Thymus (tissue), 14 donors: ENCODE measurements around the gene GPRASP1. TPM values are rescaled to one million over a fixed set of nuclear protein-coding genes. Genes with fewer than 3 reads are reported as not detected.

Source experiments
- DNase-seq, 9 donors: peaks; one replicate each; pipeline ENCODE4 v3.0.0-alpha.2; 2013; ENCODE audit warnings: low spot score in 9 of 9, low read depth in 6 of 9, missing footprints in 1 of 9
- H3K27ac ChIP-seq, 2 donors: one replicate each; pipeline ENCODE4 v1.5.1; 2013; ENCODE audit warnings: control low read depth in 1 of 2, low read depth in 1 of 2, low read length in 1 of 2, mild to moderate bottlenecking in 1 of 2, moderate library complexity in 1 of 2
- H3K27me3 ChIP-seq, 2 donors: one replicate each; pipeline ENCODE4 v1.5.1; 2013; ENCODE audit warnings: low read length in 1 of 2; ENCODE audit not compliant: control insufficient read depth in 2 of 2, insufficient read depth in 1 of 2
- H3K36me3 ChIP-seq, 2 donors: one replicate each; pipeline ENCODE4 v1.5.1; 2013; ENCODE audit warnings: low read length in 1 of 2, mild to moderate bottlenecking in 1 of 2, moderate library complexity in 1 of 2; ENCODE audit not compliant: control insufficient read depth in 2 of 2, insufficient read depth in 2 of 2
- H3K4me1 ChIP-seq, 2 donors: one replicate each; pipeline ENCODE4 v1.5.1; 2013; ENCODE audit warnings: low read length in 2 of 2; ENCODE audit not compliant: control insufficient read depth in 2 of 2, insufficient read depth in 2 of 2
- H3K4me3 ChIP-seq, 2 donors: one replicate each; pipeline ENCODE4 v1.5.1; 2013; ENCODE audit warnings: low read length in 2 of 2, control low read depth in 1 of 2, mild to moderate bottlenecking in 1 of 2
- H3K9me3 ChIP-seq, 2 donors: one replicate each; pipeline ENCODE4 v1.5.1; 2013; ENCODE audit warnings: low read length in 1 of 2, mild to moderate bottlenecking in 1 of 2; ENCODE audit not compliant: control insufficient read depth in 2 of 2, insufficient read depth in 1 of 2
- WGBS: extraction: QIAGEN DNeasy Blood & Tissue Kit; methylation state at CpG from one replicate; pipeline ENCODE4 v1.1.7; 2013; 5-methylcytosine and 5-hydroxymethylcytosine counted together
- long read RNA-seq, 10 donors: transcript quantifications; one replicate each; lab custom pipeline, GENCODE V29; 2026
- polyA plus RNA-seq: library from polyadenylated mRNA; stranded (reverse); fragments of 200-250 nt; gene quantifications from one replicate; pipeline ENCODE4 v1.2.3, GENCODE V29; 2013
- total RNA-seq: library from RNA; stranded (reverse); fragments of 120-200 nt; gene quantifications from one replicate; pipeline ENCODE4 v1.2.4, GENCODE V29; 2013
- donor health status: healthy.

The GPRASP1 gene, protein sequence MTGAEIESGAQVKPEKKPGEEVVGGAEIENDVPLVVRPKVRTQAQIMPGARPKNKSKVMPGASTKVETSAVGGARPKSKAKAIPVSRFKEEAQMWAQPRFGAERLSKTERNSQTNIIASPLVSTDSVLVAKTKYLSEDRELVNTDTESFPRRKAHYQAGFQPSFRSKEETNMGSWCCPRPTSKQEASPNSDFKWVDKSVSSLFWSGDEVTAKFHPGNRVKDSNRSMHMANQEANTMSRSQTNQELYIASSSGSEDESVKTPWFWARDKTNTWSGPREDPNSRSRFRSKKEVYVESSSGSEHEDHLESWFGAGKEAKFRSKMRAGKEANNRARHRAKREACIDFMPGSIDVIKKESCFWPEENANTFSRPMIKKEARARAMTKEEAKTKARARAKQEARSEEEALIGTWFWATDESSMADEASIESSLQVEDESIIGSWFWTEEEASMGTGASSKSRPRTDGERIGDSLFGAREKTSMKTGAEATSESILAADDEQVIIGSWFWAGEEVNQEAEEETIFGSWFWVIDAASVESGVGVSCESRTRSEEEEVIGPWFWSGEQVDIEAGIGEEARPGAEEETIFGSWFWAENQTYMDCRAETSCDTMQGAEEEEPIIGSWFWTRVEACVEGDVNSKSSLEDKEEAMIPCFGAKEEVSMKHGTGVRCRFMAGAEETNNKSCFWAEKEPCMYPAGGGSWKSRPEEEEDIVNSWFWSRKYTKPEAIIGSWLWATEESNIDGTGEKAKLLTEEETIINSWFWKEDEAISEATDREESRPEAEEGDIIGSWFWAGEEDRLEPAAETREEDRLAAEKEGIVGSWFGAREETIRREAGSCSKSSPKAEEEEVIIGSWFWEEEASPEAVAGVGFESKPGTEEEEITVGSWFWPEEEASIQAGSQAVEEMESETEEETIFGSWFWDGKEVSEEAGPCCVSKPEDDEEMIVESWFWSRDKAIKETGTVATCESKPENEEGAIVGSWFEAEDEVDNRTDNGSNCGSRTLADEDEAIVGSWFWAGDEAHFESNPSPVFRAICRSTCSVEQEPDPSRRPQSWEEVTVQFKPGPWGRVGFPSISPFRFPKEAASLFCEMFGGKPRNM (N-terminal part only)
- total RNA-seq (4.3 TPM), polyA plus RNA-seq (21.7 TPM)
- long read RNA-seq, donor 1 = 0 reads
- long read RNA-seq, donor 2 = 0 reads
- long read RNA-seq, donor 3, full-length matches to known transcripts = 1 of 1 reads
- long read RNA-seq, donor 3, partial matches to known transcripts = 0 of 1 reads
- long read RNA-seq, donor 3, other reads (novel, unspliced or antisense) = 0 of 1 reads
- long read RNA-seq, donor 4 = 0 reads
- long read RNA-seq, donor 5 = 0 reads
- long read RNA-seq, donor 6 = 0 reads
- long read RNA-seq, donor 7, full-length matches to known transcripts = 1 of 1 reads
- long read RNA-seq, donor 7, partial matches to known transcripts = 0 of 1 reads
- long read RNA-seq, donor 7, other reads (novel, unspliced or antisense) = 0 of 1 reads
- long read RNA-seq, donor 8 = 0 reads
- long read RNA-seq, donor 9, full-length matches to known transcripts = 1 of 1 reads
- long read RNA-seq, donor 9, partial matches to known transcripts = 0 of 1 reads
- long read RNA-seq, donor 9, other reads (novel, unspliced or antisense) = 0 of 1 reads
- long read RNA-seq, donor 10 = 0 reads

DNA sequence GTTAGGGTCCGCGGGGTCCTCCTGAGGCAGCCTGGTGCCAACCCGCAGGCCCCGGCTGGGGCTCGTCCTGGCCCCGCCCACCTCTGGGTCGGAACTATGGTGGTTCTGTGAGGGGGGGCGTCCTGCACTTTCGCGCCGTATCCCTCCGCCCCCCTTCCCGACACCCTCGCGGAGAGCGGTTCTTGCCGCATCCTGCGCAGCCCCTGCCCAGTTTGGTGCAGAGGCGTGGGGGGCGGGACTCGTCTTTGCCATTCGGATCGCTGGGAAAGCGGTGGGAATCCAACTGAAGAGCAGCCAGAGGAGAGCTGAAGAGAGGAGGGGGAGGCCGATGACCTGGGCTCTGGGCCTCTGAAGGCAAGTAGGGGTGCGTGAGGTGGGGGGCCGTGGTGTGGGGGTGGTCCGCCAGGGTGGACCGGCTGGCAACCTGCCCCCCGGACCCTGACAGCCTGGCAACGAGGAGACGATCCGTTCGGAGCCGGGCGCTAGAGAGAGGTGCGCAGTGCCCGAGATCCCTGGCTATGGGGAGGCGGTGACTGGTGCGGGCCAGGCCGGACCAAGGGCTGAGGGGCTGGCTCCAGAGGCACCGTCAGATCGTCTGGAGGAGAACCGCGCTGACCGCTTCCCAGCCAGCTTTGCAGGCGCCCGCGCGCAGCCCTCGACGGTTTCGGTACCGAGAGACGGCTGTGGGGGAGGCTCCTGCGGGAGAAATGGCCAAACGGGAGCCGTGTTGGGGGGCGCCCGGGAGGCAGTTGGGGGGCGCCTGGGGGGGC, at the start of gene GPRASP1:
Gene GPRASP1 (plus strand): TSS at position 242 of the 770 bp plus-strand sequence. CDS start 2,431 bp downstream, outside the sequence.
- H3K36me3 ChIP-seq = no peaks in the 10 kb centered on the region
- peak within 1 kb of the TSS in 1 of 2 donors; percentile 71 for H3K27ac ChIP-seq
- H3K9me3 ChIP-seq = peaks cover 0 to 5% of the 10 kb centered on the region in 2 donors
- peak in 5 of 9 donors; percentile 24 to 63 (median 37) for DNase-seq
- under 1% methylated on average over 61 of the region's 61 CpGs for WGBS
- no peaks in the 10 kb centered on the region for H3K4me1 ChIP-seq
- peak within 1 kb of the TSS; percentile 58 to 59 for H3K4me3 ChIP-seq
- H3K27me3 ChIP-seq = no peaks in the 10 kb centered on the region

DNA sequence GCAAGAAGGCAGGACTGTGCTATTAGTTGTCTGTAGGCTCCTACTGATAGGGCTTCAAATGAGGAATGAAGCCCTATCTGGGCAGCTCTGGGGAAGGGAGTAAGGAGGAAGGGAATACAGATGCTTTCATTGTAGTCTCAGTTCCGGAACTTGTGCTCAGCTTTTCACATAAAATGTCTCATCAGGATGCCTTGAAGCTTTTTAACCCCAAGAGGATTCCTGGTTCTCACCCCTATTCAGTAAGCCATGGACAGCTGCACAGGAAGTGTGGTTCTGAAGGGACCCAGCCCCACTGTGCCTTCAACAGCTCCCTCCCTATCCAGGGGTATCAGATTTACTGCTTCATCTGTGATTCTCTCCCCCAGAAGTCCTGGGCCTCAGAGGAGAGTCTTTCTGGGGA, 47.0 kb upstream of the GPRASP1 start:
- DNase-seq = no peak
- Histone ChIP-seq H3K4me3 (no peak overlapping the region), H3K36me3 (peaks cover 0 to 9% of the 10 kb centered on the region in 2 donors), H3K27ac (no peak overlapping the region), H3K27me3 (no peaks in the 10 kb centered on the region), H3K9me3 (no peaks in the 10 kb centered on the region), H3K4me1 (peaks cover 0 to 6% of the 10 kb centered on the region in 2 donors)
- WGBS = 87% methylated on average over 1 of the region's 1 CpG

DNA sequence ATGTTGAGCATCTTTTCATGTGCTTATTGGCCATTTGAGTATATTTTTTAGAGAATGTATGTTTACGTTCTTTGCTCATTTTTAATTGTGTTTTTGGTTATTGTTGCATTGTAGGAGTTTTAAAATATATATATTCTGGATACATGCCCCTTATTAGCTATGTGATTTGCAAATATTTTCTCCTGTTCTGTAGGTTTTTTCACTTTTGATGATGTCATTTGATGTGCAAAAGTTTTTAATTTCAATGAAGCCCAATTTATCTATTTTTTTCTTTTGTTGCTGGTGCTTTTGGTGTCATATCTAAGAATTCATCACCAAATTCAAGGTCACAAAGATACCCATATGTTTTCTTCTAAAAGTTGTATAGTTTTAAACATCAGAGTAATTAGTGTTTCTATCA, 45.2 kb upstream of the GPRASP1 start:
- DNase-seq = no peak
- 96% methylated on average over 1 of the region's 1 CpG for WGBS
- no peak overlapping the region for H3K27ac ChIP-seq
- no peak overlapping the region for H3K4me3 ChIP-seq
- H3K4me1 ChIP-seq = peaks cover 0 to 1% of the 10 kb centered on the region in 2 donors
- H3K27me3 ChIP-seq = no peaks in the 10 kb centered on the region
- H3K36me3 ChIP-seq = peaks cover 0 to 9% of the 10 kb centered on the region in 2 donors
- no peaks in the 10 kb centered on the region for H3K9me3 ChIP-seq

DNA sequence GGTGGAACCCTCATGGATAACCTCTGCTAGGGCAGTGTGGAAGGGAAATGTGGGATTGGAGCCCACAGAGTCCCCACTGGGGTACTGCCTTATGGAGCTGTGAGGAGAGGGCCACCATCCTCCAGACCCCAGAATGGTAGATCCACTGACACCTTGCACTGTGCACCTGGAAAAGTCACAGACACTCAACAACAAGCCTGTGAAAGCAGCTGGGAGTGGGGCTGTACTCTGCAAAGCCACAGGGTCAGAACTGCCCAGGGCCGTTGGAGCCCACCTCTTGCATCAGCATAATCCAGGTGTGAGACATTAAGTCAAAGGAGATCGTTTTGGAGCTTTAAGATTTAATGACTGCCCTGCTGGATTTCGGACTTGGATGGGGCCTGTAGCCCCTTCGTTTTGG, 40.4 kb upstream of the GPRASP1 start:
- DNase-seq = no peak
- H3K4me1 ChIP-seq = no peaks in the 10 kb centered on the region
- H3K4me3 ChIP-seq = no peak overlapping the region
- H3K9me3 ChIP-seq = no peaks in the 10 kb centered on the region
- H3K27ac ChIP-seq = no peak overlapping the region
- WGBS = 97% methylated on average over 4 of the region's 4 CpGs
- no peaks in the 10 kb centered on the region for H3K27me3 ChIP-seq
- H3K36me3 ChIP-seq = no peaks in the 10 kb centered on the region

DNA sequence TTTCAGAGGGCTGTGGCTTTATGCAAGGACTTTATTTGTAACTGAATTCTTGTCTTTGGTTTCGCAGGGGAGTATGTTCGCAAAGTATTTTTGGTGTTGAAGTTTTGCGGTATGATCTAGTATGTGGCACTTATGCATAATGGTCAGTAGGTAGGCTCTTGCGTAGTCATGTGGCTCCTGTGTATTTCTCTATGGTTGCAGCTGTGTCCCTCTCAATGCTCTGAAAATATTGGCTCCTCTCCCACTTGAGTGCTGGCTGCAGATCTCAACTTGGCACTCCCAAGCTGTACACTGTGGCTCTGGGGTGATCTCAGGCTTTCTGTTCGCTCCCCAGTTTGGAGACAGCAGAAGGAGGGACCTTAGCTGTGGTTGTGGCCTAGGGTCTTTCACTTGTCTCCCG, 27.2 kb upstream of the GPRASP1 start:
- no peaks in the 10 kb centered on the region for H3K27me3 ChIP-seq
- no peak for DNase-seq
- no peaks in the 10 kb centered on the region for H3K9me3 ChIP-seq
- H3K36me3 ChIP-seq = no peaks in the 10 kb centered on the region
- peak overlapping the region in 1 of 2 donors; percentile 60 for H3K27ac ChIP-seq
- H3K4me3 ChIP-seq = no peak overlapping the region
- 89% methylated on average over 6 of the region's 6 CpGs for WGBS
- H3K4me1 ChIP-seq = no peaks in the 10 kb centered on the region

DNA sequence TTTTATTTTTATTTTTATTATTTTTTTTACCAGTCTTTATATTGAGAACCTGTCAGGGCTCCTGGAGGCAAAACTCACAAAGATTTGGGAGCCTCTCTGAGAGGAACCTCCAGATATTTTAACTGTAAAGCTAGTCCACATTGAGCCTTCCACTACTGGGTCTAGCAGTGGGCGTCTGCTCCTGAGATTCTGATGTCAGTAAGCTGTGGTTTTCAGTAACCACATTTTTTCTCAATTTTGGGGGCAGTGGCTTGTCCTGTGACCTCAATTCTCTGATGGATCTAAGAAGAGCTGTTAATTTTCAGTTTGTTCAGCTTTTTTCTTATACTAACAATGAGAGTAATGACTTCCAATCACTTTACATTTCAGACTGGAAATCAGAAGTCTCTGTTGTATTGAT, 23.6 kb upstream of the GPRASP1 start:
- Histone ChIP-seq H3K27me3 (no peaks in the 10 kb centered on the region), H3K27ac (no peak overlapping the region), H3K4me1 (no peaks in the 10 kb centered on the region), H3K9me3 (no peaks in the 10 kb centered on the region), H3K36me3 (no peaks in the 10 kb centered on the region), H3K4me3 (no peak overlapping the region)
- peak in 1 of 9 donors; percentile 2 for DNase-seq
- 26% methylated on average over 1 of the region's 1 CpG for WGBS

DNA sequence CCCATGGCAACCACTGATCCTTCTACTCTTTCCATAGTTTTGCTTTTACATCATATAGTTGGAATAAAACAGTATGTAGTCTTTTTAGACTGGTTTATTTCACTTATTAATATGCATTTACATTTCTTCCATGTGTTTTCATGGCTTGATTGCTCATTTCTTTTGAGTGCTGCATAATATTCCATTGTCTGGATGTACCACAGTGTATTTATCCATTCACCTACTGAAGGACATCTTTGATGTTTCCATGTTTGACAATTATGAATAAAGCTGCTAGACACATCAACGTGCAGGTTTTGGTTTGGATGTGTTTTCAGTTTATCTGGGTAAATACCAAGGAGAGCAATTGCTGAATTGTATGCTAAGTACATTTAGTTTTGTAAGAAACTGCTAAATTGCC, 13.7 kb upstream of the GPRASP1 start:
- 95% methylated on average over 1 of the region's 1 CpG for WGBS

DNA sequence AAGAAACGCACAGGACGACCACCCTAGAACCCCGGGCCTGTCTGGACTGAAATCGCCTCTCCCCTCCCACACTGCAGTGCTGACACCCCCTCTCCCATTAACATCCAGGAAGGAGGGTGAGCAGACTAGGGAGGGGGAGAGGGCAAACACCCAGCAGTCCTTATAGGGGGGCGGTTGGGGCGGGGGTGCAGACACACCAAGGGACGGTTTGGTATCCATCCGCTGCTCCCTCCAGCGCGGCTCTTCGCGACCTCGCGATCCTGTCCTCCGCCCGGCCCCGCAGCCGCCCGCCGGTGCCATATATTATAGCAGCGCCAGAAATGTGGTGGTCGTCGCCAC, 411 bp upstream of the GPRASP1 start:
- no peaks in the 10 kb centered on the region for H3K27me3 ChIP-seq
- no peaks in the 10 kb centered on the region for H3K36me3 ChIP-seq
- WGBS = 5% methylated on average over 23 of the region's 23 CpGs
- peak in 1 of 9 donors; percentile 12 for DNase-seq
- H3K9me3 ChIP-seq = peaks cover 0 to 5% of the 10 kb centered on the region in 2 donors
- no peaks in the 10 kb centered on the region for H3K4me1 ChIP-seq
- peak overlapping the region; percentile 58 to 59 for H3K4me3 ChIP-seq
- peak overlapping the region in 1 of 2 donors; percentile 52 for H3K27ac ChIP-seq

More for the DNA sequence above, 13.7 kb upstream of the GPRASP1 start:
- H3K36me3 ChIP-seq = no peaks in the 10 kb centered on the region
- no peaks in the 10 kb centered on the region for H3K4me1 ChIP-seq
- no peaks in the 10 kb centered on the region for H3K9me3 ChIP-seq
- no peaks in the 10 kb centered on the region for H3K27me3 ChIP-seq
- H3K27ac ChIP-seq = no peak overlapping the region
- DNase-seq = no peak
- H3K4me3 ChIP-seq = no peak overlapping the region
